Activated CD4-positive, alpha-beta T cell treated with anti-CD3 and anti-CD28 coated beads for 4 hours (primary cell): Measurements from ENCODE around the gene DUSP15.

ENCODE experiments used
- DNase-seq, 2 donors: peaks; one replicate each; pipeline ENCODE4 v3.0.0-alpha.2; 2020

Gene DUSP15

GRCh38 chr20:31859266-31859997, 10.9 kb downstream of the DUSP15 start:
- no peak for DNase-seq

DNA sequence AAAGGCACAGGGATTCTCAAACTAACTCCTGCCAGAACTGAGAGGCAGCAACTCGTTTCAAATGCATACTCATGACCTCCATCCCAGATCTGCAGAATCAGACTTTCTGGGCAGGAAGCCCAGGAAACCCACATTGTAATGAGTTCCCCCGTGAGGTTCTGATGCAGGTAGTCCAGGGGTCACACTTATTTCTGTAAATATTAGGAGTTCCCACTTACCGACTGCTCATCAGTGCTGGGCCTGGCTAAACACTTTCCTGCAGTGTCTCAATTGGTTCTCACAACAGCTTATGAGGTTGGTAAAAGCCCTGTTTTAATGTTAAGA, 11.6 kb downstream of the DUSP15 start:
- DNase-seq: no peak

- no peak for DNase-seq
Measured at GRCh38 chr20:31857861-31858759, 12.2 kb downstream of the DUSP15 start.

DNA sequence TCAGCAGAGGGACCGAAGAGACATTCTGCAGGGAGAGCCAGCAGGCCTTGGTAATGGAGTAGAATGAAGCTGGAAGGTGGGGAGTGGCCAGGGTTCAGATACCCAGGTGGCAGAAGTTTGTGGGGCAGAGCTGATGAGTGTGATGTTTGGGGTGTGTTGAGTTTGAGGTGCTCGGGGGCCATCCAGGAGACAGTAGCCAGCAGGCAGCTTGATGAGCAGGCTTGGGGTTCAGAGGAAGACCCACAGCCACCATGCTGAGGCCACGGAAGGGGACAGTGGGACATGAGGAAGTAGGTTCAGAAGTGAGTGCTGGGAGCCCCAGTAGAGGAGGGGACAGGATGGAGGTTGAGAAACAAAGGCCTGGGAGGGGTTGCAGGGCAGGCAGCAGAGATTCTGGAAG, 13.8 kb downstream of the DUSP15 start:
- no peak for DNase-seq

GRCh38 chr20:31853481-31853880, 16.8 kb downstream of the DUSP15 start:
- no peak for DNase-seq

GRCh38 chr20:31851240-31851955, 18.9 kb downstream of the DUSP15 start:
- no peak for DNase-seq

GRCh38 chr20:31849306-31849930, 20.9 kb downstream of the DUSP15 start:
- DNase-seq: no peak

GRCh38 chr20:31848088-31848999, 22.0 kb downstream of the DUSP15 start:
- no peak for DNase-seq

DNA sequence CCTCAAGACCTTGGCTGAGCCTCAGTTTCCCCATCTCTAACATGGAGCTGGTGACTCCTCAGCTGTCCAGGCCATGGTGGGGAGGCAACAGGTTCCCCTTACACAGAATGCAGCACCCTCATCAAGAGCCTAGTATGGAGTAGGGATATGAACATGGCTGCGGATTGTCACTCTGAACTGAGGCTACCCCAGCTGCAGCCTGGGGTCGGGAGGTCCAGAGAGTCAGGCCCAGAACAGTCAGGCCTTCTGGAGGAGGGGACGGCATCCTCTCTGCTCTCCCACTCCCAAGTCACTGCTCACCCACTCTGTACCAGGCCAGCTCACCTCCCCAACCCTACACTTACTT, 23.6 kb downstream of the DUSP15 start:
- DNase-seq: no peak

GRCh38 chr20:31845300-31845863, 24.9 kb downstream of the DUSP15 start, which contains the start of gene FOXS1:
Gene FOXS1, minus strand, starts transcription at chr20:31845604. Its CDS starts 62 bp downstream, at chr20:31845542.
- no peak for DNase-seq

DNA sequence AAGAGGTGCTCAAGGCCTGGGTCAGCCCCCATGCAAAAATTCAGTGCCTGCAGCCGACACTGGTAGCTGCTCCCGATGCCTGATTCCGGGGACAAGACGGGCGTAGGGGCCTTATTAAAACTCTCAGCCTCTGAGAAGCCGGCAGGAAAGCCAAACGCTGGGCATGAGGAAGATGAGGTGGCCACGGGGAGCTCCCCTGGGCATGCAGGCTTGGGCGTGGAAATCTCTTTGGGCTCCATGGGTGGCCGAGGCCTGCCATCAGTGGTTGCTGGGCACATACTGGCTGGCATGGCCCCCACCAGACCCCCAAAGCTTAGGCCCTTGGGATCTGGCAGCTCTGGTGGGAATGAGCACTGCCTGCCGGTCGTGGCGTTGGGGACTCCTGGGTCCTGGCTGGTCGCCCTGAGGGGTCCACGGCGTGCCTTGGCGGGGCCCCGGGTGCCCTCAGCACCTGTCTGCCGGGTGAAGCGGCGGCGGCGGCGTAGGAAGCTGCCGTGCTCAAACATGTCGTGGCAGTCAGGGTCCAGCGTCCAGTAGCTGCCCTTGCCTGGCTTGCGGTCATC, 25.5 kb downstream of the DUSP15 start:
- DNase-seq: no peak

DNA sequence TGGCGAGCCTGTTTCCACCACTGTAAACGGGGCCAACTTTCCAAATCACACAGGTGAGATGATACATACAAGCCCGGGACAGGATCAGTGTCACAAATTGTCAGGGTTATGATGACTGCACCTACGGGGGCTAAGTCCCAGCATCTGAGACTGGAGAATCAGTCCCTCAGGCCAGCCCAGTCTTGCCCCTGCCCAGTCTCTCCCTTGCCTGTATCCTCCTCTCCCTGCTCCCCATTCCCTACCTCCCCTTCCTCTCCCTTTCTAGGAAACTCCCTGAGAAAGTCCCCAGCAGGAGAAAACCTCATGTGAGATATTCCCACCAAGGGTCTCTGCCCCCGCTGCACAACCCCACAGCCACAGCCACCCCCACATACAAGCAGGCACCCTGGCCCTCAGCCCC, 26.4 kb downstream of the DUSP15 start:
- no peak for DNase-seq

- DNase-seq: no peak
Measured at GRCh38 chr20:31843288-31843687, 27.0 kb downstream of the DUSP15 start.

GRCh38 chr20:31842471-31843157, 27.7 kb downstream of the DUSP15 start:
- DNase-seq: no peak

DNA sequence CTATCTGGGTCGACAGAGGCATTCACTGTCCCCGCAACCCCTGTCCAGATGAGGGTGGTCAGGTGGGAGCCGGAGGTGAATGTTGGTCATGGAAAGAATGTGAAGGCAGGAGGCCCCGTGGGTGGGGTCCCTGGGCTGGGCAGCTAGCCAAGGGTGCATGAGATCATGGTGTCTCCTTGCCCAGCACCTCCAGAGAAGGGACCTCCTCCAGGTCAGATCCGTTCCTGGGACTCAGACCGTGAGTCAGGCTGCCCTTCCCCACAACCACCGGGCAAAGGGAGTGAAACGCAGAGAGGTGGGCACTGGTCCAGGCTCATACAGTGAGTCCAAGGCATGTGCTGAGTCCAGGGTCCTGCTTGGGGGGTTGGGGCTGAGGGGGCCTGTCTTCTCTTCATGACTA, 28.4 kb downstream of the DUSP15 start:
- no peak for DNase-seq

- DNase-seq: no peak
Measured at GRCh38 chr20:31840906-31841816, 29.2 kb downstream of the DUSP15 start.

GRCh38 chr20:31839782-31840487, 30.4 kb downstream of the DUSP15 start:
- DNase-seq: no peak

- DNase-seq: no peak
Measured at GRCh38 chr20:31838646-31839292, 31.6 kb downstream of the DUSP15 start.
